HepG2 (cell line): ENCODE data around the gene RPL3. TPM values are rescaled to one million over a fixed set of nuclear protein-coding genes. Genes with fewer than 3 reads are reported as not detected.

ENCODE experiments used
- ADNP ChIP-seq: sonication (generic); formaldehyde crosslinking; IDR thresholded peaks from 2 replicates; pipeline ENCODE4 v1.4.0; 2020; ENCODE audit warnings: missing genetic modification reagents
- ASH2L ChIP-seq: fragments of 300-600, 200-600 bp; sonication (generic); IDR thresholded peaks from 2 replicates; pipeline ENCODE4 v1.7.0; 2017; ENCODE audit warnings: low read depth, mild to moderate bottlenecking, moderate library complexity, mixed read lengths, low read length; ENCODE audit not compliant: insufficient read length
- CBX5 ChIP-seq: sonication (generic); formaldehyde crosslinking; IDR thresholded peaks from 2 replicates; pipeline ENCODE4 v1.4.0; 2020; ENCODE audit warnings: missing genetic modification reagents, borderline replicate concordance
- FOXA1 ChIP-seq, 2 experiments: fragments of 450-650 bp in 1 of 2; sonication (generic) in 1 of 2; formaldehyde crosslinking in 1 of 2; IDR thresholded peaks; 2 replicates each; pipeline versions ENCODE4 v1.4.0 to v1.6.1; 2016 to 2020; ENCODE audit warnings: missing genetic modification reagents in 1 of 2
- HES4 ChIP-seq: sonication (generic); formaldehyde crosslinking; IDR thresholded peaks from 2 replicates; pipeline ENCODE4 v1.9.0; 2021; ENCODE audit warnings: mild to moderate bottlenecking, missing genetic modification reagents, borderline replicate concordance
- HOXA5 ChIP-seq: sonication (generic); formaldehyde crosslinking; IDR thresholded peaks from 2 replicates; pipeline ENCODE4 v1.4.0; 2020; ENCODE audit warnings: missing genetic modification reagents
- IRF2 ChIP-seq: IDR thresholded peaks from 2 replicates; pipeline ENCODE4 v1.6.1; 2018; ENCODE audit warnings: missing genetic modification reagents, missing compliant biosample characterization
- MBNL3 ChIP-seq: fragments of 250-450 bp; sonication (Bioruptor Pico); conservative IDR thresholded peaks from 2 replicates; pipeline ENCODE4 v1.8.0; 2022; ENCODE audit warnings: mild to moderate bottlenecking, inconsistent platforms
- MIER3 ChIP-seq: IDR thresholded peaks from 2 replicates; pipeline ENCODE4 v1.6.1; 2016; ENCODE audit warnings: missing compliant biosample characterization, borderline replicate concordance
- MLLT10 ChIP-seq: sonication (generic); formaldehyde crosslinking; IDR thresholded peaks from 2 replicates; pipeline ENCODE4 v1.4.0; 2020; ENCODE audit warnings: missing genetic modification reagents
- RELA ChIP-seq: sonication (generic); formaldehyde crosslinking; IDR thresholded peaks from 2 replicates; pipeline ENCODE4 v1.4.0; 2020; ENCODE audit warnings: missing genetic modification reagents
- REXO4 ChIP-seq: sonication (generic); formaldehyde crosslinking; IDR thresholded peaks from 2 replicates; pipeline ENCODE4 v1.8.0; 2022; ENCODE audit warnings: missing genetic modification reagents, mild to moderate bottlenecking, borderline replicate concordance
- TAF1 ChIP-seq: sonication (generic); formaldehyde crosslinking; IDR thresholded peaks from 2 replicates; pipeline ENCODE4 v1.4.0; 2020; ENCODE audit warnings: missing genetic modification reagents
- ZC3H4 ChIP-seq: sonication (generic); formaldehyde crosslinking; IDR thresholded peaks from 2 replicates; pipeline ENCODE4 v1.4.0; 2020; ENCODE audit warnings: missing genetic modification reagents, borderline replicate concordance
- ZFP36 ChIP-seq: fragments of 150-350 bp; IDR thresholded peaks from 2 replicates; pipeline ENCODE4 v1.6.1; 2018; ENCODE audit warnings: borderline replicate concordance, low read length, low read depth; ENCODE audit not compliant: partially characterized antibody
- ZFP36L2 ChIP-seq: sonication (generic); formaldehyde crosslinking; IDR thresholded peaks from 2 replicates; pipeline ENCODE4 v1.4.0; 2020; ENCODE audit warnings: missing genetic modification reagents
- ZNF160 ChIP-seq: sonication (generic); formaldehyde crosslinking; IDR thresholded peaks from 2 replicates; pipeline ENCODE4 v1.8.0; 2022; ENCODE audit warnings: mild to moderate bottlenecking, inconsistent platforms, missing genetic modification reagents
- ZNF205 ChIP-seq: IDR thresholded peaks from 2 replicates; pipeline ENCODE4 v1.6.1; 2018; ENCODE audit warnings: missing biosample characterization, missing genetic modification reagents
- ZNF547 ChIP-seq: sonication (generic); formaldehyde crosslinking; IDR thresholded peaks from 2 replicates; pipeline ENCODE4 v1.5.1; 2020; ENCODE audit warnings: mild to moderate bottlenecking, missing genetic modification reagents
- ZNF557 ChIP-seq: sonication (generic); formaldehyde crosslinking; IDR thresholded peaks from 2 replicates; pipeline ENCODE4 v1.4.0; 2020; ENCODE audit warnings: missing genetic modification reagents
- ZNF768 ChIP-seq: sonication (generic); formaldehyde crosslinking; IDR thresholded peaks from 2 replicates; pipeline ENCODE4 v1.4.0; 2020; ENCODE audit warnings: missing genetic modification reagents
- ZNF781 ChIP-seq: sonication (generic); formaldehyde crosslinking; IDR thresholded peaks from 2 replicates; pipeline ENCODE4 v1.5.1; 2020; ENCODE audit warnings: borderline replicate concordance, mild to moderate bottlenecking, missing genetic modification reagents; ENCODE audit errors: not compliant biosample characterization
- ZNF792 ChIP-seq: IDR thresholded peaks from 2 replicates; pipeline ENCODE4 v1.6.1; 2016
- ZNF841 ChIP-seq: sonication (generic); formaldehyde crosslinking; IDR thresholded peaks from 2 replicates; pipeline ENCODE4 v1.8.1; 2023; ENCODE audit warnings: missing genetic modification reagents, borderline replicate concordance
- ZSCAN25 ChIP-seq: sonication (generic); formaldehyde crosslinking; IDR thresholded peaks from 2 replicates; pipeline ENCODE4 v1.8.0; 2022; ENCODE audit warnings: mild to moderate bottlenecking, missing genetic modification reagents
- polyA plus RNA-seq, 8 experiments: library from polyadenylated mRNA; depleted of rRNA in 3 of 8; stranded (reverse) in 7 of 8; unstranded in 1 of 8; fragments of >200 nt; fragmentation: Illumina TruSeq in 4 of 8; extraction: Trizol in 4 of 8; gene quantifications; 2 replicates each; pipeline versions ENCODE4 v1.2.1 to v1.2.3, GENCODE V29; 2011 to 2016; ENCODE audit warnings: low read depth in 4 of 8, missing spikeins in 1 of 8, mixed read lengths in 1 of 8; ENCODE audit not compliant: insufficient read depth in 1 of 8
- total RNA-seq, 5 experiments: library from RNA; depleted of rRNA; stranded (reverse); fragments of >200 nt; fragmentation: Illumina TruSeq; extraction: Trizol; gene quantifications; 2 replicates each; pipeline ENCODE4 v1.2.3, GENCODE V29; 2016; ENCODE audit warnings: low read depth in 1 of 5
- TF ChIP-seq, protein P1 (sequence below): IDR thresholded peaks from 2 replicates; pipeline ENCODE4 v1.6.1; 2016; ENCODE audit warnings: missing compliant biosample characterization, missing genetic modification reagents, borderline replicate concordance
- TF ChIP-seq, protein P2 (sequence below): sonication (generic); formaldehyde crosslinking; IDR thresholded peaks from 2 replicates; pipeline ENCODE4 v1.9.0; 2021; ENCODE audit warnings: missing genetic modification reagents, mild to moderate bottlenecking, borderline replicate concordance
- TF ChIP-seq, protein P3 (sequence below): sonication (generic); formaldehyde crosslinking; IDR thresholded peaks from 2 replicates; pipeline ENCODE4 v1.4.0; 2020; ENCODE audit warnings: missing genetic modification reagents, borderline replicate concordance

The RPL3 gene
- total and polyA plus RNA-seq, 2 of the 13 experiments (the other 11 are each of a cell fraction or from before 2014, with no cell fraction given), result 1,051 to 3,279 TPM

DNA sequence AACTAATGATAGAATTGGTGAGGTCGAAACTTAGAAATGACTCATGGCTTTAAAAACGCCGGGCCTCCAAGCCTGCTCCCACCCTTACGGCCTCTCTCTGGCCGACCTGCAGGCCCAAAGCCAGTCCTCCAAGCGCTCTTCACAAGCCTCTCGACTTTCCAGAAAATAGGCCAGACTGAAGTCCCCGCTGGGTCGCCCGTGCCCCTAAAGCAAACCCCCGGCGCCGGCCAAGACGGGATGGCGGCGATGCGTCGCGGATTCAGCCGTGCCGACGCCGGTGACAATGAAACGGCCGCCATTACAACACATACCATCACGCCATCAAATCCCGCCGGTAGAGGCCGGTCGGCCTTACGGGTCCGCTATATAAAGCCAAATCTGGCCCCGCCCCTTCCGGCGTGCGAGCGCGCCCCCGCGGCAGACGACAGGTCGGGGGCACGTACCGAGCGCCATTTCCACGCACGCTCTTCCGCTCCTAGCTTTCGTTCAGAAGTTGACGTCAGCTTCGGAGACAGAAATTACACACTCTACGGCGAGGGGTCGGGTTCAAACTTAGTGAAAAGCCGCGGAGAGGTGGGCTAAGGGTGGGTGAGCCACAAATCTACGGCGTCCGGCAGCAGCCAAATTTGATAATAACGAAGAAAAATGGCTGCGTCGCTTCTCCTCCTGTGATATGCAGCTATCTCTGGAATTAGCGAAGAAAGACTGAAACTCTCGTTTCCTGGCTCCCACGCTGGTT lies at the start of gene RPL3 (continued):
- TF ChIP-seq ZFP36 (no peak), ZNF781 (CRISPR knock-in tag) (peak; percentile 61), REXO4 (CRISPR knock-in tag) (no peak), MBNL3 (CRISPR knock-in tag) (no peak), ZNF547 (CRISPR knock-in tag) (peak; percentile 88), ZNF768 (CRISPR knock-in tag) (peak; percentile 67; the same call in 1 of the 2 replicates), ZNF557 (CRISPR knock-in tag) (no peak), FOXA1 (IDR thresholded peaks at IDR 0.05) (no peak), FOXA1 (CRISPR knock-in tag; IDR thresholded peaks at IDR 0.05) (no peak; the same call in 1 of the 2 replicates), ZNF160 (CRISPR knock-in tag) (0 out of 2 replicates have a peak, but pooled peaks have one; percentile 65), HOXA5 (CRISPR knock-in tag) (peak; percentile 85), CBX5 (0 out of 2 replicates have a peak, but pooled peaks have one; percentile 46), ZC3H4 (CRISPR knock-in tag) (no peak), IRF2 (peak; percentile 70), ZNF205 (CRISPR knock-in tag) (peak; percentile 89), ZNF792 (peak; percentile 75; the same call in 1 of the 2 replicates), MIER3 (CRISPR knock-in tag) (no peak; the same call in 1 of the 2 replicates), ZFP36L2 (CRISPR knock-in tag) (no peak), ASH2L (peak; percentile 66), ZSCAN25 (CRISPR knock-in tag) (no peak; the same call in none of the 2 replicates), MLLT10 (CRISPR knock-in tag) (no peak), ZNF841 (CRISPR knock-in tag) (no peak), ADNP (no peak), RELA (CRISPR knock-in tag) (no peak), HES4 (CRISPR knock-in tag) (no peak), TAF1 (CRISPR knock-in tag) (peak; percentile 99)
- TF ChIP-seq, protein P1, sequence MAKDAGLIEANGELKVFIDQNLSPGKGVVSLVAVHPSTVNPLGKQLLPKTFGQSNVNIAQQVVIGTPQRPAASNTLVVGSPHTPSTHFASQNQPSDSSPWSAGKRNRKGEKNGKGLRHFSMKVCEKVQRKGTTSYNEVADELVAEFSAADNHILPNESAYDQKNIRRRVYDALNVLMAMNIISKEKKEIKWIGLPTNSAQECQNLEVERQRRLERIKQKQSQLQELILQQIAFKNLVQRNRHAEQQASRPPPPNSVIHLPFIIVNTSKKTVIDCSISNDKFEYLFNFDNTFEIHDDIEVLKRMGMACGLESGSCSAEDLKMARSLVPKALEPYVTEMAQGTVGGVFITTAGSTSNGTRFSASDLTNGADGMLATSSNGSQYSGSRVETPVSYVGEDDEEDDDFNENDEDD (CRISPR knock-in tag), result peak; percentile 69; the same call in 1 of the 2 replicates
- TF ChIP-seq, protein P2, sequence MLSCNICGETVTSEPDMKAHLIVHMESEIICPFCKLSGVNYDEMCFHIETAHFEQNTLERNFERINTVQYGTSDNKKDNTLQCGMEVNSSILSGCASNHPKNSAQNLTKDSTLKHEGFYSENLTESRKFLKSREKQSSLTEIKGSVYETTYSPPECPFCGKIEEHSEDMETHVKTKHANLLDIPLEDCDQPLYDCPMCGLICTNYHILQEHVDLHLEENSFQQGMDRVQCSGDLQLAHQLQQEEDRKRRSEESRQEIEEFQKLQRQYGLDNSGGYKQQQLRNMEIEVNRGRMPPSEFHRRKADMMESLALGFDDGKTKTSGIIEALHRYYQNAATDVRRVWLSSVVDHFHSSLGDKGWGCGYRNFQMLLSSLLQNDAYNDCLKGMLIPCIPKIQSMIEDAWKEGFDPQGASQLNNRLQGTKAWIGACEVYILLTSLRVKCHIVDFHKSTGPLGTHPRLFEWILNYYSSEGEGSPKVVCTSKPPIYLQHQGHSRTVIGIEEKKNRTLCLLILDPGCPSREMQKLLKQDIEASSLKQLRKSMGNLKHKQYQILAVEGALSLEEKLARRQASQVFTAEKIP (CRISPR knock-in tag), result no peak
- TF ChIP-seq, protein P3, sequence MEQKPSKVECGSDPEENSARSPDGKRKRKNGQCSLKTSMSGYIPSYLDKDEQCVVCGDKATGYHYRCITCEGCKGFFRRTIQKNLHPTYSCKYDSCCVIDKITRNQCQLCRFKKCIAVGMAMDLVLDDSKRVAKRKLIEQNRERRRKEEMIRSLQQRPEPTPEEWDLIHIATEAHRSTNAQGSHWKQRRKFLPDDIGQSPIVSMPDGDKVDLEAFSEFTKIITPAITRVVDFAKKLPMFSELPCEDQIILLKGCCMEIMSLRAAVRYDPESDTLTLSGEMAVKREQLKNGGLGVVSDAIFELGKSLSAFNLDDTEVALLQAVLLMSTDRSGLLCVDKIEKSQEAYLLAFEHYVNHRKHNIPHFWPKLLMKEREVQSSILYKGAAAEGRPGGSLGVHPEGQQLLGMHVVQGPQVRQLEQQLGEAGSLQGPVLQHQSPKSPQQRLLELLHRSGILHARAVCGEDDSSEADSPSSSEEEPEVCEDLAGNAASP, result peak; percentile 52
